GM10248 (cell line): ENCODE results near the gene VSIG10L.

Experiments used
- CTCF ChIA-PET: fragments of 300-600 bp; sonication (Branson Sonifier 250); formaldehyde crosslinking; extraction: SDS; loops from one replicate; lab custom pipeline; 2021; ENCODE audit warnings: antibody characterized with exemption; lab: Yijun Ruan, JAX
- POLR2A ChIA-PET: fragments of 350-650 bp; sonication (Branson Sonifier 250); formaldehyde crosslinking; extraction: SDS; loops from one replicate; lab custom pipeline; 2020; ENCODE audit warnings: antibody characterized with exemption; lab: Yijun Ruan, JAX
- DNase-seq: peaks from one replicate; pipeline ENCODE4 v3.0.0; 2012; ENCODE audit errors: extremely low spot score
- TF ChIP-seq, protein P1 (sequence below): IDR thresholded peaks from 2 replicates; pipeline ENCODE4 v1.5.1; 2012; ENCODE audit warnings: mild to moderate bottlenecking, low read depth; ENCODE audit errors: extremely low read depth, missing control alignments, control extremely low read depth

Gene VSIG10L

DNA sequence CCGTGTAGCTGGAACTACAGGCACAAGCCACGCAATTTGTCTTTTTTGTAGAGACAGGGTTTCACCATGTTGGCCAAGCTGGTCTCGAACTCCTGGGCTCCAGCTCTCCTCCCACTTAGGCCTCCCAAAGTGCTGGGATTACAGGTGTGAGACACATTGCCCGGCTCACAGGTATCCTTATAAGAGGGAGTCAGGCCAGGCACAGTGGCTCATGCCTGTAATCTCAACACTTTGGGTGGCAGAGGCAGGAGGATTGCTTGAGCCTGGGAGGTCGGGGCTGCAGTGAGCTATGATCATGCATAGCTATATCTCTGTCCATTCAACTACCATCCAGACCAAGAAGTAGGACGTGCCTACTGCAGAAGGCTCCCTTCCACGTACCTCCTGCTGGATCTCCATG lies 40.7 kb downstream of the VSIG10L start:
- CTCF ChIA-PET = interaction anchor here (1.4 to 1.5 kb wide), 2 partner anchors 10 to 14 kb away, joined by 3 to 5 read pairs; no protein-coding TSS in a partner anchor
- DNase-seq = no peak
- POLR2A ChIA-PET = no interaction called here
- TF ChIP-seq, protein P1, sequence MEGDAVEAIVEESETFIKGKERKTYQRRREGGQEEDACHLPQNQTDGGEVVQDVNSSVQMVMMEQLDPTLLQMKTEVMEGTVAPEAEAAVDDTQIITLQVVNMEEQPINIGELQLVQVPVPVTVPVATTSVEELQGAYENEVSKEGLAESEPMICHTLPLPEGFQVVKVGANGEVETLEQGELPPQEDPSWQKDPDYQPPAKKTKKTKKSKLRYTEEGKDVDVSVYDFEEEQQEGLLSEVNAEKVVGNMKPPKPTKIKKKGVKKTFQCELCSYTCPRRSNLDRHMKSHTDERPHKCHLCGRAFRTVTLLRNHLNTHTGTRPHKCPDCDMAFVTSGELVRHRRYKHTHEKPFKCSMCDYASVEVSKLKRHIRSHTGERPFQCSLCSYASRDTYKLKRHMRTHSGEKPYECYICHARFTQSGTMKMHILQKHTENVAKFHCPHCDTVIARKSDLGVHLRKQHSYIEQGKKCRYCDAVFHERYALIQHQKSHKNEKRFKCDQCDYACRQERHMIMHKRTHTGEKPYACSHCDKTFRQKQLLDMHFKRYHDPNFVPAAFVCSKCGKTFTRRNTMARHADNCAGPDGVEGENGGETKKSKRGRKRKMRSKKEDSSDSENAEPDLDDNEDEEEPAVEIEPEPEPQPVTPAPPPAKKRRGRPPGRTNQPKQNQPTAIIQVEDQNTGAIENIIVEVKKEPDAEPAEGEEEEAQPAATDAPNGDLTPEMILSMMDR = no peak

DNA sequence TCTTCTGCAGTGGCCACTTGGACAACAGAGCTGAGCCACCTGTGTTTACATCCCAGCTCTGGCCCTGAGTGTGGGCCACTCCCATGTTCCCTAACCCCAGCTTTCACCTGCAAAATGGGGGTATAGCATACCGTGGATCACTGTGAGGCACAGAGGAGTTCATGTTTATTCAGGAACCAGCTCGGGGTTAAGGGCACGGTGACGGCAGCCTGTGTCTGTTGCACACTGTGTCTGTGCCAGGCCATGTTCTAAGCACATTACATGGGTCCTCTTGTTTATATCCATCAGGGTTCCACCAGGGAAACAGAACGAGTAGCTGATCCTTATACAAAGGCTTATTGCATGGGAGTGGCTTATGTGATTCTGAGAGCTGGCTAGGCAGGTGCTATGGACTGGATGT lies 44.5 kb downstream of the VSIG10L start:
- no peak for DNase-seq
- ChIA-PET CTCF (no interaction called here), POLR2A (no interaction called here)
- TF ChIP-seq, protein P1 = no peak

DNA sequence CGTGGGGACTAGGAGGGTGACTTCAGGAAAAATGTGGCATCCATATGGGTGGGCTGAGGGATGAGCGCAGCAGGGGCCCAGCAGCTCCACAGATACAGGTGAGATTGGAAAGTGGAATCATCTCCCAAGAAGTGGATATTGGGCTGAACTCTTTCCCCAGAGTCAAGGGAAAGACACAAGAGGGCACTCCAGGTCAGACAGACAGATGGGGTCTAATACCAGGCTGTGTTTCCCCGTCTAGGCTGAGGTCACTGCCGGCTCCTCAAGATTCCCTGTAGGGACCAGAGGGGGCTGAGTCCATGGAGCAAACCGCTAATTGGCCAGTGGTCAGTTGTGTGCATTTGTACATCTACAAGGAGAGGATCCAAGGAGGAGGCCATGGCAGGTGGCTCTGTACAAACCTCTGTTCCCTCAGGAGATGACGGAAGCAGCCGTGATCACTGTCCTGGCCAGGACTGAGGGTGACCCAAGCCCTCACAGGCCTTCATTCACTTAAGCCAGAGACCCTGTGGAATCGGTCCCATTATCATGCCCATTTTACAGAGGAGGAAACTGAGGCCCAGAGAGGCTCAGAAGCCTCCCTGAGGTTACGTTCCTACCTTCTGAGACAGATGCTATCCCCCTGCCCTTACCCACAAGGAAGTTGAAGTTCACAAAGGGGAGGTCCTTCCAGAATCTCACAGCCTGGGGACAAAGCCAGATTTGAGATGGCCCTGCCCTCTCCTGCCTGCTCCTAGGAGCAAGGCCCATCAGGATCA lies 45.4 kb downstream of the VSIG10L start:
- ChIA-PET POLR2A (interaction anchor here (0.5 kb wide), 1 partner anchor 346 kb away, joined by 6 read pairs; no protein-coding TSS in a partner anchor), CTCF (interaction anchor here (1.0 kb wide), 1 partner anchor 12 kb away, joined by 3 read pairs; no protein-coding TSS in a partner anchor)
- no peak for DNase-seq
- TF ChIP-seq, protein P1 = peak; percentile 17

DNA sequence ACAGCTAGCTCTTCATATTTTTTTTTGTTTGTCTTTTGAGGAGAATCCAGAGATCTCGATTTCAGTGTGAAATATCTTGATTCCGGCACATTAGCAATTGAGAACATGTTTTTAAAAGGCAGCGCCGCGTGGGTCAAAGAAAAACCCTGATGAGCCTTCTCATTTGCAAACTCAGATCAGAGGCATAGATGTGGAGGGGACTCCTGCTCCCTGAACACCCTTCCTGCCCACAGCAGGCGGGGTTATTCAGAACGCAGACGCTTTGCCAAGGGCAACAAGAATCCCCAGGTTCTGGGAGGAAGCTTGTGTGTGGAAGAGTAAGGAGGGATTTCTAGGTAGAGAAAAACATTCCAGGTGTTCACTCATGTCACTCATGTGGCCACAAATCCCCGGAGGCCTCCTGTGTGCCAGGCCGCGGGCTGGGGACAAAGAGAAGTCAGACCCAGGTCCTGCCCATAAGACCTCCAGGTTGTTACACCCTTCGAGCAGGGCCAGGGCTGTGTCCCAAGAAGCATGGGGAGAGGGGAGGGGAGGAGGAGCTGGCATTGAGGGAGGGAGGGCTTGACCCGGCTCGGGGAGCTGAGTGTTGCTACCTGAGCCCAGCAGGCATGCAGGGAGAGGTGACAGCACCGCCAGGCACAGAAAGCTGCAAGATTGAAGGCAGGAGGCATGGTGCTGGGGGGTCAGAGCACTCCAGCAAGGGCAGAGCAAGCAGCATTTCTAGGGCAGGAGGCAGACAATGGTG lies 46.4 kb downstream of the VSIG10L start:
- DNase-seq = no peak
- ChIA-PET CTCF (interaction anchor here (1.0 kb wide), 1 partner anchor 13 kb away, joined by 3 read pairs; no protein-coding TSS in a partner anchor), POLR2A (interaction anchor here (0.5 kb wide), 1 partner anchor 345 kb away, joined by 6 read pairs; no protein-coding TSS in a partner anchor)
- TF ChIP-seq, protein P1 = no peak

DNA sequence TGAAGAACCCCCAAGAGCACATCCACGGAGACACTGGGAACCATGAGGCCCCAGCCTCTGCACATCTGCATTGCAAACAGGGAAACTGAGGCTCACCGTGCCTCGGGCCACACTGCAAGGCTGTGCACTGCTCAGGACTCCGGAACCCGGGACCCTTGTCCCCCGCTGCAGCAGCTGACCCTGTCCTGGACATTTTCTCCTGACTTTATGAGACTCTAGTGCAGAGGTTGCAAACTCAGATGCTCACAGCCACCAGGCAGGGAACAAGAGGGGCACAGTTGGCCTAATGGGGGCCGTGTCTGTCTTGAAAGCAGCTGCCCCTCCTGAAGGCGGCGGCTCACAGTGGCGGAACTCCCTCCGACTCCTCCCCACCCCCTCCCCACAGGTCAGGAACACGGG lies 47.0 kb downstream of the VSIG10L start:
- ChIA-PET CTCF (no interaction called here), POLR2A (no interaction called here)
- TF ChIP-seq, protein P1 = no peak
- DNase-seq = no peak

DNA sequence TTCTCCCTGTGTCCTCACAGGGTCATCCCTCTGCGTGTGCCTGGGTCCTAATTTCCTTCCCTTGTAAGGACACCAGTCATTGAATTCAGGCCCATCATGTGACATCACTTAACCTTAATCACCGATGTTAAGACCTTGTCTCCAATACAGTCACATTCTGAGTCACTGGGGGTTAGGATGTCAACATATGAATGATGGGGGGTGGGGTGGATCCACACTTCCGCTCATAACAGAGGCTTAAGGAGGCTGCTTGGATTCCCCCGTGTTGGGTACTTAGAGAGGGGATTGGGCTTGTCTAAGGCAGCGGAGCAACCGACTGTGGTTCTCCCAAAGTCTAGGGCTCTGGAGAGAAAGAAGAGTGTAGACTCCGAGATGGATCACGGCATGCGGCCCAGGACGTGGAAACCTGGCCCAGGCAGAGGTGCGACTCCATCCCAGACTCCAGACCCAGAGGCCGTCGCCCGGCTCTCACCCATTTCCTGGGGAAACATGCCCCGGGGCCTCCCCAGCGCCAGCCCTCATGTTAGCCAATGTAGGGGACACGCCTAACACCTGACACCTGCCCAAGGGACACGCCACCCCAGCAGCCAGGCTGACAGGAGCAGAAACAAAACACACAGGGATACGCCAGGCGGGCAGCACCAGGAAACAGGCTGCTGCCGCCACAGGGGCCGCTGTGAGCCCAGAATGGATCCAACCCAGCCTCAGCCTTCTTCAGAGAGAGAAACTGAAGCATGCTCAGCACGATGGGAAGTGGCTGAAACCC lies 47.5 kb downstream of the VSIG10L start:
- CTCF ChIA-PET = no interaction called here
- DNase-seq = no peak
- TF ChIP-seq, protein P1 = no peak
- POLR2A ChIA-PET = no interaction called here
